Keratinocyte (primary cell): Measurements from ENCODE around the gene PCYOX1L. TPM values are rescaled to one million over a fixed set of nuclear protein-coding genes. Genes with fewer than 3 reads are reported as not detected.
"Not testable (repeated sequence)": the region's sequence is repeated elsewhere in the genome, so short reads cannot be mapped to it uniquely, and the experiment has no call there.

Experiments used
- DNase-seq: peaks from one replicate; pipeline ENCODE4 v3.0.0-alpha.2; 2011; ENCODE audit warnings: low read depth, missing footprints, low spot score
- FAIRE-seq: peaks from 2 replicates; lab custom pipeline; 2011; peaks lifted over from hg19 to GRCh38; lab: Jason Lieb, UNC
- H2AFZ ChIP-seq: 2 replicates; pipeline ENCODE4 v1.6.0; 2012; ENCODE audit warnings: low read length, control low read depth, inconsistent platforms; ENCODE audit not compliant: control insufficient read depth
- H3K27ac ChIP-seq: 2 replicates; pipeline ENCODE4 v1.5.1; 2011; ENCODE audit warnings: low read length; ENCODE audit not compliant: control insufficient read depth, insufficient read depth
- H3K27me3 ChIP-seq: 3 replicates; pipeline ENCODE4 v1.6.0; 2011; ENCODE audit warnings: low read length; ENCODE audit not compliant: control insufficient read depth, insufficient read depth; ENCODE audit errors: extremely low read depth
- H3K36me3 ChIP-seq, 2 experiments: 2 replicates in 1 of 2; 3 replicates in 1 of 2; pipeline ENCODE4 v1.5.1; 2011; ENCODE audit warnings: low read length in 2 of 2, mild to moderate bottlenecking in 1 of 2; ENCODE audit not compliant: control insufficient read depth in 2 of 2, insufficient read depth in 2 of 2; ENCODE audit errors: extremely low read depth in 1 of 2
- H3K4me1 ChIP-seq: 3 replicates; pipeline ENCODE4 v1.5.1; 2011; ENCODE audit warnings: low read length; ENCODE audit not compliant: control insufficient read depth, insufficient read depth; ENCODE audit errors: extremely low read depth
- H3K4me2 ChIP-seq: 3 replicates; pipeline ENCODE4 v1.6.0; 2011; ENCODE audit warnings: low read depth, low read length; ENCODE audit not compliant: control insufficient read depth, insufficient read depth; ENCODE audit errors: extremely low read depth
- H3K4me3 ChIP-seq, 3 experiments: fragments of 200-600 bp in 1 of 3; sonication (generic) in 1 of 3; 2 replicates in 2 of 3; 3 replicates in 1 of 3; pipeline ENCODE4 v1.5.1; 2011 to 2016; ENCODE audit warnings: low read length in 3 of 3, mild to moderate bottlenecking in 3 of 3, control low read depth in 2 of 3, inconsistent platforms in 1 of 3, low read depth in 1 of 3, mixed read lengths in 1 of 3, mixed run types in 1 of 3, moderate library complexity in 1 of 3; ENCODE audit not compliant: control insufficient read depth in 2 of 3, insufficient read depth in 2 of 3; ENCODE audit errors: extremely low read depth in 1 of 3
- H3K79me2 ChIP-seq: 2 replicates; pipeline ENCODE4 v1.6.0; 2012; ENCODE audit warnings: low read length; ENCODE audit not compliant: control insufficient read depth, insufficient read depth
- H3K9ac ChIP-seq: 3 replicates; pipeline ENCODE4 v1.6.0; 2011; ENCODE audit warnings: low read length; ENCODE audit not compliant: control insufficient read depth, insufficient read depth; ENCODE audit errors: extremely low read depth
- H3K9me1 ChIP-seq: 3 replicates; pipeline ENCODE4 v1.6.0; 2011; ENCODE audit warnings: low read length; ENCODE audit not compliant: control insufficient read depth, insufficient read depth; ENCODE audit errors: extremely low read depth
- H3K9me3 ChIP-seq: 2 replicates; pipeline ENCODE4 v1.5.1; 2012; ENCODE audit warnings: low read depth, low read length; ENCODE audit not compliant: control insufficient read depth
- H4K20me1 ChIP-seq: 3 replicates; pipeline ENCODE4 v1.6.0; 2011; ENCODE audit warnings: low read length; ENCODE audit not compliant: control insufficient read depth, insufficient read depth; ENCODE audit errors: extremely low read depth
- CTCF ChIP-seq, 3 experiments: IDR thresholded peaks in 1 of 3; conservative IDR thresholded peaks in 1 of 3; optimal IDR thresholded peaks in 1 of 3; 2 replicates in 2 of 3; 3 replicates in 1 of 3; pipeline versions ENCODE3 to v1.5.1; 2011; ENCODE audit warnings: low read length in 3 of 3, mild to moderate bottlenecking in 3 of 3, moderate library complexity in 2 of 3, control low read depth in 1 of 3, inconsistent platforms in 1 of 3; ENCODE audit not compliant: insufficient read depth in 2 of 3; ENCODE audit errors: extremely low read depth in 1 of 3
- EZH2 ChIP-seq: IDR thresholded peaks from one replicate; pipeline ENCODE4 v1.6.1; 2012; ENCODE audit warnings: inconsistent platforms, mild to moderate bottlenecking, low read length, moderate library complexity
- dilution Hi-C: fragments of 300-500 bp; cut with MboI; formaldehyde crosslinking; loops from one replicate; pipeline ENCODE4 v1.7.0; 2020; ENCODE audit warnings: low sequenced_read_pairs; ENCODE audit not compliant: extremely low pct_ligation_motif_present
- polyA plus RNA-seq, 5 experiments: library from polyadenylated mRNA; depleted of rRNA in 3 of 5; stranded (reverse) in 3 of 5; stranded (forward) in 1 of 5; unstranded in 1 of 5; fragments of >200 nt; gene quantifications; 1 replicate in 1 of 5; 2 replicates in 3 of 5; 3 replicates in 1 of 5; pipeline versions ENCODE4 v1.2.1 to v1.2.3, GENCODE V29; 2011 to 2012; ENCODE audit warnings: missing spikeins in 2 of 5, low read depth in 1 of 5, low replicate concordance in 1 of 5

Gene PCYOX1L
- polyA plus RNA-seq, 1 donor (not counting 4 experiments of a cell fraction or from before 2014, with no cell fraction given), result 9.5 TPM

GRCh38 chr5:149389552-149390495 lies 32.0 kb downstream of the PCYOX1L start:
- Histone ChIP-seq H3K4me2 (no peak overlapping the region), H3K9me1 (no peaks in the 10 kb centered on the region), H3K36me3 (no peaks in the 10 kb centered on the region), H4K20me1 (no peaks in the 10 kb centered on the region), H3K9ac (no peak overlapping the region), H3K27me3 (no peaks in the 10 kb centered on the region), H3K4me1 (no peaks in the 10 kb centered on the region), H3K79me2 (no peaks in the 10 kb centered on the region), H2AFZ (no peak overlapping the region), H3K27ac (no peak overlapping the region), H3K9me3 (no peaks in the 10 kb centered on the region), H3K4me3 (no peak overlapping the region)
- FAIRE-seq, result no peak
- TF ChIP-seq EZH2 (no peak), CTCF (optimal IDR thresholded peaks at IDR 0.05 in 1 of 3, IDR thresholded peaks at IDR 0.05 in 1 of 3, conservative IDR thresholded peaks at IDR 0.05 in 1 of 3; ENCODE audit: extremely low read depth in 1 of 3, insufficient read depth in 2 of 3, low read length in 3 of 3) (no peak)
- no peak for DNase-seq
- dilution Hi-C loops, result no loop called here

DNA sequence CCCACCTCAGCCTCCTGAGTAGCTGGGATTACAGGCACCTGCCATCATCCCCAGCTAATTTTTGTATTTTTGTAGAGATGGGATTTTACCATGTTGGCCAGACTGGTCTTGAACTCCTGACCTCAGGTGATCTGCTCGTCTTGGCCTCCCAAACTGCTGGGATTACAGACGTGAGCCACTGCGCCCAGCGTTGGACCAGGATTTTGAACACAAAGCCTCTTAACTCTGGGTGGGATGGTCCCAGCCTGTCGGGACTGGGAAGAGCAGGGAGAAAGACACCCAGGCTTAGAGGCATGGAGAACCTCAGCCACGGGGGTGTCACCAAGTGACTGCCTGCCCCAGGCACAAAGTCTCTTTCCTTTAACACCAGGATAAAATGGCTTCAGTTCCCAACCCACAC lies 33.2 kb downstream of the PCYOX1L start:
- H3K4me1 ChIP-seq, H4K20me1 ChIP-seq, H3K36me3 ChIP-seq, H3K79me2 ChIP-seq, H3K27me3 ChIP-seq, H3K4me3 ChIP-seq, H3K27ac ChIP-seq, H3K9me1 ChIP-seq, FAIRE-seq, H3K9ac ChIP-seq, H3K4me2 ChIP-seq, DNase-seq, H2AFZ ChIP-seq, dilution Hi-C loops, H3K9me3 ChIP-seq: not testable (repeated sequence)
